PFSK-1 (cell line): Measurements from ENCODE around the gene RAB3IL1.

Experiments
- FOXP2 ChIP-seq: optimal IDR thresholded peaks from 2 replicates; pipeline ENCODE3; 2011; ENCODE audit warnings: borderline replicate concordance, control low read depth, inconsistent platforms; ENCODE audit not compliant: insufficient read depth; ENCODE audit errors: extremely low read length, extremely low read depth
- POLR2AphosphoS5 ChIP-seq: IDR thresholded peaks from 2 replicates; pipeline ENCODE4 v1.6.1; 2012; ENCODE audit warnings: low read depth, mild to moderate bottlenecking, control low read depth, low read length, moderate library complexity
- REST ChIP-seq, 2 experiments: IDR thresholded peaks; 2 replicates each; pipeline versions ENCODE4 v1.6.1 to v1.8.0; 2011 to 2012; ENCODE audit warnings: low read depth in 2 of 2, low read length in 2 of 2, control low read depth in 1 of 2, inconsistent platforms in 1 of 2, mild to moderate bottlenecking in 1 of 2, moderate library complexity in 1 of 2; ENCODE audit not compliant: insufficient read depth in 1 of 2
- SIN3A ChIP-seq: IDR thresholded peaks from 2 replicates; pipeline ENCODE4 v1.6.1; 2012; ENCODE audit warnings: mild to moderate bottlenecking, low read length, moderate library complexity, borderline replicate concordance; ENCODE audit not compliant: insufficient read depth
- TAF1 ChIP-seq: IDR thresholded peaks from 2 replicates; pipeline ENCODE4 v1.6.1; 2012; ENCODE audit warnings: low read length, control low read depth, borderline replicate concordance; ENCODE audit not compliant: insufficient read depth

Gene RAB3IL1

GRCh38 chr11:61851900-61852295, 65.5 kb downstream of the RAB3IL1 start:
- no peak for TF ChIP-seq POLR2AphosphoS5
- TF ChIP-seq SIN3A: no peak
- TF ChIP-seq TAF1: no peak
- no peak for TF ChIP-seq REST (IDR thresholded peaks at IDR 0.05; ENCODE audit: insufficient read depth in 1 of 2, low read depth in 2 of 2, low read length in 2 of 2)
- no peak for TF ChIP-seq FOXP2

DNA sequence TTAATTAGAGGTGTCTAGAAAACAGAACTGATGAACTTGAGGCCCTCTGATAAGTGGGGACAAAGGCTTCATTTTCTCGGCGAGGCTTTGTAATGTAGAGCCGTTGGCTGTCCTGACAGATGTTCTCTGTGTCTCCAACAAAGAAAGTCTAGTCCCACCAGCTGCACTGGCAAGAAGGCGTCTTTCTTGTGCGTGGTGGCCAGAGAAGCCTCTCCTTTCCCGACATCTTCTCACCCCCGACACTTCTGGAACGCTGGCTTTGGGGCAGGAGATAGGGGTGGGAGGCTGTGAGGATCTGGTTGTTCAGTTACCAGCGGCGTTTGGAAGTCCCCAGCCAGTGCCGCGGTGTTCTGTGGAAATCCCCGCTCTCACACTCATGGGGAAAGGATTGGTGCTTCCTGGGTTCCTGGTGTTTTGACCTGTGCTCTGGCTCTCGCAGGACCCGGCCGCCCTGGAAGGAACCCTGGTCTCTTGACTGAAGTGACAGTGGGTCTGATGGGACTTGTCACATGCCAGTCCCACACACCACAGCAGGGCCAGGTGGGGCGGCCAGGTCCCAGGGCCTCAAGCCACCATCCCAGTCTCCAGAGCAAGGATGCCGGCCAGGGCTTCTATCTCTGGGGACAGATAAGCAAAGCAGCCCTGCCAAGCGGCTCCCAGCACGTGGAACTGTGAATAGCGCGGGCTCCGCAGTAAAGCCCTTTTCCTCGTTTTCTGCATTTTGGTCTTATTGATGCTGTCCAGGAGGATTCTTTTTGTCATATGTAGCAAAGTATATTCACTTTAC, 66.1 kb downstream of the RAB3IL1 start:
- no peak for TF ChIP-seq POLR2AphosphoS5

DNA sequence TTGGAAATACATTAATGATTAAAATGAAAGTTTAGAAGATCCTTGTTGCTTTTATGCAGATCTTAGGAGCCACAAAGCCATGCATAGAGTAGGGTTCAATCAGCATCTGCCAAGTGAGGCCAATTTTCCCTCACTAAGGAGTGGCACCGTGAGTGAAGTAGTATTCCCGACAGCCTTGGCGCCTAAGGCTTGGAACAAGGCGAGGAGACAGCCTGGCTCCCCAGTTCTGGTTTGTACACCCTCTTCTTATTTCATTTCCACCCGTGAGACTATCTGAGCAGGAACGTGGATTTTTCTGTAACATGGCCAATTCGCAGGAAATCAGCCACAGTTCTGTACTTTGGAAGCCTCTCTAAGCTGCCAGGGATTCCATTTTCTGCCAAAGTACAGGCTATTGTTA, 66.7 kb downstream of the RAB3IL1 start:
- TF ChIP-seq TAF1 (no peak), SIN3A (no peak), POLR2AphosphoS5 (no peak), FOXP2 (no peak), REST (IDR thresholded peaks at IDR 0.05; ENCODE audit: insufficient read depth in 1 of 2, low read depth in 2 of 2, low read length in 2 of 2) (no peak)

- TF ChIP-seq TAF1 (no peak), FOXP2 (no peak), SIN3A (no peak), REST (IDR thresholded peaks at IDR 0.05; ENCODE audit: insufficient read depth in 1 of 2, low read depth in 2 of 2, low read length in 2 of 2) (no peak), POLR2AphosphoS5 (no peak)
These were observed 68.7 kb downstream of the RAB3IL1 start for GRCh38 chr11:61848631-61849030.

DNA sequence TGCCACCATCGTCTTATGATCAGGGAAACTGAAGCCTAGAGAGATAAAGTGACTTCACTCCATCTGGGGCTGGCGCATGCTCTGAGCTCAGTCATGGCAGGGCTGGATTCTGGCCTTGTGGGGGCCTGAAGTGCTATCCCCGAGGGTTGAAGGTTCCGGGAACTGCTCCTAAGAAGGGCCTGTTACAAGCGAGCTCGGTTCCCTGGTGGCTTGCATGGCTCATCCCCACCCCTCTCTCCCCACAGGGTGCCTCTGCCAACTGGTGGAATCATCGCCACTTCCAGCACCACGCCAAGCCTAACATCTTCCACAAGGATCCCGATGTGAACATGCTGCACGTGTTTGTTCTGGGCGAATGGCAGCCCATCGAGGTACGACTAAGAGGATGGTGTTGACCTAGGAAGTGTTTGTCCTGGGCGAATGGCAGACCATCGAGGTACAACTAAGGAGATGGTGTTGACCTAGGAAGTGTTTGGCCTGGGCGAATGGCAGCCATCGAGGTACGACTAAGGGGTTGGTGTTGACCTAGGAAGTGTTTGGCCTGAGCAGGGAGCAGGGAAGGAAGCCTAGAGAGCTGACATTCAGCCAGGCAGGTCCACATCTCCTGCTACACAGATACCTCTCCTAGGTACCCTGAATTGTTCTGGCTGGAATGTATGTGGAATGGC, 69.3 kb downstream of the RAB3IL1 start:
- TF ChIP-seq REST (IDR thresholded peaks at IDR 0.05; ENCODE audit: insufficient read depth in 1 of 2, low read depth in 2 of 2, low read length in 2 of 2): no peak
- TF ChIP-seq FOXP2: no peak
- no peak for TF ChIP-seq SIN3A
- TF ChIP-seq TAF1: no peak
- no peak for TF ChIP-seq POLR2AphosphoS5
